ENCODE data around the gene PITPNB. TPM values are rescaled to one million over a fixed set of nuclear protein-coding genes. Genes with fewer than 3 reads are reported as not detected.

PITPNB gene
- total RNA-seq, 1 donor: 30.8 TPM

DNA sequence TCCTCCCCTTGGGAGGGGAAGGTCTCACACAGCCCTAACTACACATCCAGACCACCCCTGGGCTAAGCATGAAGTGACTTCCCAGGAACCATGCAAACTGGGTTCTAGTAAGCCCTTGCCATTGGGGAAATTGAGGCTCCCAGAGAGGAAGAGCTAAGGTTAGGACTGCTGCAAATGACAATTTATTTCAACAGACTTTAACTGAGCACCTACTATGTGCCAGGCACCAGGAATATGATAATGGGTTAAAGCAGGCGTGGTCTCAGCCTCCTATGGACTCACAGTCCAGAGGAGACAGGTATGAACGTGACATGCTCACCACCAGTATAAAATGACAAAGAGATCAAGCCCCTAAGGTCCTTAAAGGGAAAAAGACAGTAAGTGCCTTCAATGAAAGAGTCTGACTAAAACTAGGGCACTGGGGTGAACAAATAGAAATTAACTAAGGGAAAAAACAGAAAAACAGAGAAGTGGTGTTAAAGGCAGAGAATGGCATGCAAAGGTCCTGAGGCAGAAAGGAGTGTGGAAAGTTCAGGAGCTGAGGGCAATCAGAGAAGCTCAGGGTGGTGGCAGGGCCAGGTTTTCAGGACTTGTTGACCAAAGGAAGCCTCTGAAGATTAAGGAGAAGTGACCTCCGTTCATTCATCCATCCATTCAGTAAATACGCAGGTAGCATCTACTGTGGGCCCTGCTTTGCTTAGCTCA lies 103.1 kb downstream of the PITPNB start:
- H3K27ac ChIP-seq (ENCODE audit: low read depth, low read length): no peak overlapping the region
- H3K79me2 ChIP-seq (ENCODE audit: insufficient read depth, low read length): no peaks in the 10 kb centered on the region
- TF ChIP-seq, protein P1, sequence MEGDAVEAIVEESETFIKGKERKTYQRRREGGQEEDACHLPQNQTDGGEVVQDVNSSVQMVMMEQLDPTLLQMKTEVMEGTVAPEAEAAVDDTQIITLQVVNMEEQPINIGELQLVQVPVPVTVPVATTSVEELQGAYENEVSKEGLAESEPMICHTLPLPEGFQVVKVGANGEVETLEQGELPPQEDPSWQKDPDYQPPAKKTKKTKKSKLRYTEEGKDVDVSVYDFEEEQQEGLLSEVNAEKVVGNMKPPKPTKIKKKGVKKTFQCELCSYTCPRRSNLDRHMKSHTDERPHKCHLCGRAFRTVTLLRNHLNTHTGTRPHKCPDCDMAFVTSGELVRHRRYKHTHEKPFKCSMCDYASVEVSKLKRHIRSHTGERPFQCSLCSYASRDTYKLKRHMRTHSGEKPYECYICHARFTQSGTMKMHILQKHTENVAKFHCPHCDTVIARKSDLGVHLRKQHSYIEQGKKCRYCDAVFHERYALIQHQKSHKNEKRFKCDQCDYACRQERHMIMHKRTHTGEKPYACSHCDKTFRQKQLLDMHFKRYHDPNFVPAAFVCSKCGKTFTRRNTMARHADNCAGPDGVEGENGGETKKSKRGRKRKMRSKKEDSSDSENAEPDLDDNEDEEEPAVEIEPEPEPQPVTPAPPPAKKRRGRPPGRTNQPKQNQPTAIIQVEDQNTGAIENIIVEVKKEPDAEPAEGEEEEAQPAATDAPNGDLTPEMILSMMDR (IDR thresholded peaks at IDR 0.05; ENCODE audit: extremely low read depth, low read depth, low read length): no peak

DNA sequence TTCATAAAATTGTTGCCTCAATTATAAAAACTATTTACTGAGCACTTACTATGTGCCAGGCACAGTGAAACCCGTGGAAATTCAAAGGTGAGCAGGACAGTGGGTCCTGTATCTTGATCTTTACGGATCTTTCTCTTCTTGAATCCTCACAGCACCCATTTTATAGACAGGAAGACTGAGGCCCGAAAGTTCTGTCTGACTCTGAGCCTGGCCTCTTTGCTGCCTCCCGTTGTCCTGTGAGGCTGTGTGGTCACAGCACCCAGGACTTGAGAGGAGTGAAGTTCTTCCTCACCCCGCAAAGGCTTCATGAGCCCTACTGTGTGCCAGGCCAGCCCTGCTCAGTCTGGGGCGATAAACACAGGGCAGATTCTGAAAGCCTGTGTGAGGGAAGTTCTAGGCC lies 104.1 kb downstream of the PITPNB start:
- TF ChIP-seq, protein P1 (IDR thresholded peaks at IDR 0.05; ENCODE audit: extremely low read depth, low read depth, low read length): no peak
- Histone ChIP-seq H3K27me3 (ENCODE audit: insufficient read depth, low read length) (peaks cover 15% of the 10 kb centered on the region), H4K20me1 (ENCODE audit: insufficient read depth, low read length) (no peaks in the 10 kb centered on the region), H3K9me3 (ENCODE audit: low read depth, low read length) (no peaks in the 10 kb centered on the region), H3K4me3 (ENCODE audit: insufficient read depth, low read length) (no peak overlapping the region), H3K4me1 (ENCODE audit: insufficient read depth, low read length) (no peaks in the 10 kb centered on the region), H3K36me3 (ENCODE audit: insufficient read depth, low read length) (no peaks in the 10 kb centered on the region), H2AFZ (ENCODE audit: low read length) (no peak overlapping the region), H3K27ac (ENCODE audit: low read depth, low read length) (no peak overlapping the region), H3K4me2 (ENCODE audit: insufficient read depth, low read length) (no peak overlapping the region), H3K79me2 (ENCODE audit: insufficient read depth, low read length) (no peaks in the 10 kb centered on the region)
- DNase-seq (ENCODE audit: insufficient read length, low spot score, missing footprints): no peak

More for the DNA sequence above, 103.1 kb downstream of the PITPNB start:
- Histone ChIP-seq H3K27me3 (ENCODE audit: insufficient read depth, low read length) (peaks cover 15% of the 10 kb centered on the region), H3K36me3 (ENCODE audit: insufficient read depth, low read length) (no peaks in the 10 kb centered on the region), H3K4me2 (ENCODE audit: insufficient read depth, low read length) (no peak overlapping the region), H3K4me1 (ENCODE audit: insufficient read depth, low read length) (no peaks in the 10 kb centered on the region), H3K4me3 (ENCODE audit: insufficient read depth, low read length) (no peak overlapping the region), H2AFZ (ENCODE audit: low read length) (no peak overlapping the region), H4K20me1 (ENCODE audit: insufficient read depth, low read length) (no peaks in the 10 kb centered on the region), H3K9me3 (ENCODE audit: low read depth, low read length) (no peaks in the 10 kb centered on the region)
- DNase-seq (ENCODE audit: insufficient read length, low spot score, missing footprints): no peak

- TF ChIP-seq, protein P1 (IDR thresholded peaks at IDR 0.05; ENCODE audit: extremely low read depth, low read depth, low read length): no peak
- Histone ChIP-seq H3K4me1 (ENCODE audit: insufficient read depth, low read length) (no peaks in the 10 kb centered on the region), H3K27ac (ENCODE audit: low read depth, low read length) (no peak overlapping the region), H3K27me3 (ENCODE audit: insufficient read depth, low read length) (peaks cover 14% of the 10 kb centered on the region), H2AFZ (ENCODE audit: low read length) (no peak overlapping the region), H3K9me3 (ENCODE audit: low read depth, low read length) (no peaks in the 10 kb centered on the region), H4K20me1 (ENCODE audit: insufficient read depth, low read length) (no peaks in the 10 kb centered on the region), H3K4me3 (ENCODE audit: insufficient read depth, low read length) (no peak overlapping the region), H3K79me2 (ENCODE audit: insufficient read depth, low read length) (no peaks in the 10 kb centered on the region), H3K4me2 (ENCODE audit: insufficient read depth, low read length) (no peak overlapping the region), H3K36me3 (ENCODE audit: insufficient read depth, low read length) (no peaks in the 10 kb centered on the region)
- no peak for DNase-seq (ENCODE audit: insufficient read length, low spot score, missing footprints)
Observed at GRCh38 chr22:27811778-27812177, 107.3 kb downstream of the PITPNB start.

GRCh38 chr22:27810609-27811151 lies 108.4 kb downstream of the PITPNB start:
- Histone ChIP-seq H3K4me2 (ENCODE audit: insufficient read depth, low read length) (no peak overlapping the region), H3K36me3 (ENCODE audit: insufficient read depth, low read length) (no peaks in the 10 kb centered on the region), H3K9me3 (ENCODE audit: low read depth, low read length) (no peaks in the 10 kb centered on the region), H3K79me2 (ENCODE audit: insufficient read depth, low read length) (no peaks in the 10 kb centered on the region), H3K27me3 (ENCODE audit: insufficient read depth, low read length) (peaks cover 6% of the 10 kb centered on the region), H3K4me3 (ENCODE audit: insufficient read depth, low read length) (no peak overlapping the region), H3K27ac (ENCODE audit: low read depth, low read length) (no peak overlapping the region), H4K20me1 (ENCODE audit: insufficient read depth, low read length) (no peaks in the 10 kb centered on the region), H3K4me1 (ENCODE audit: insufficient read depth, low read length) (no peaks in the 10 kb centered on the region), H2AFZ (ENCODE audit: low read length) (no peak overlapping the region)
- TF ChIP-seq, protein P1 (IDR thresholded peaks at IDR 0.05; ENCODE audit: extremely low read depth, low read depth, low read length): no peak
- peak; percentile 77 for DNase-seq (ENCODE audit: insufficient read length, low spot score, missing footprints)

Measured in osteoblast (primary cell).